Measurements from ENCODE around the gene BCKDHA. TPM values are rescaled to one million over a fixed set of nuclear protein-coding genes. Genes with fewer than 3 reads are reported as not detected.
A peak's percentile ranks its signal among the peaks of the same experiment; 100 is the strongest.

The BCKDHA gene
- total and polyA plus RNA-seq, 9 of the 15 experiments (the other 6 are each of a cell fraction or from before 2014, with no cell fraction given) = 4.5 to 52.5 (median 14.1) TPM

DNA sequence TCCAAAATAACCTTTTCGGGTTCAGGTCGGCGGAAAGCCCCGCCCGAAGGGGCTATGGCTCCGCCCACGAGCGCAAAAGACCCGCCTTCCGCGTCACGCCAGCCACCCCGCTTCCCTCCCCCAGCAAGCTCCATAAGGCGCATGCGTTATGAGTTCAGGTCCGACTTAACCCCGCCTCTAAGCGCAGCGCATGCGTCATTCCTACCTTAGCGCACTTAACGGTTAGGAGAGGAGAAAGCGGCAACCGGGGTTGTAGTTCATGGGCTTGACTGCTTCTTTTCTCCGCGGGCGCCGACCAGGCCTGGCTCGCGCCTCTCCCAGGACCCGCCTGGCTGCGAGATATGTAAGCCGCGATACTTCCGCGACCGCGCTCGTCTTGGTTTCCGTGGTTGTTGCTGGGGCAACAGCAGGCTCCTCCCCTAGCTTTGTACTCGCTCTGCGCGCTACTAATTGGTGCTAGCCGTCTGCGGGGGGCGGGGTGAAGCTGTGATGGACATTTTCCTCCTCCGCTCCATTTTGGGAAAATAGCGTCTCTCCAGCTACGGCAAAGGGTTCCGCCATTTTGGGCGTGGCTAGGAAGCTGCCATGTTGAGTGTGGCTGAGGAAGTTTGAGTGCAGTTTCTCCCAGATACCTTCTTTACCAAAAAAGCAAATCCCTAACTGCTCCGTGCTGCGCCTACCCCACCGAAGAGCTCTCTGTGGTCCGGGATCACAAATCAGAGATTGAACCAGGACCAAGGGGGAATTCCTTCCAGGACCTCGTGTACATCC, 33.7 kb upstream of the BCKDHA start, which contains the start of gene B9D2 (continued):
- peak; percentile 81 for TF ChIP-seq NR2C1 (IDR thresholded peaks at IDR 0.05)
- TF ChIP-seq NR2C1 (tag; IDR thresholded peaks at IDR 0.05) = 0 out of 2 replicates have a peak, but pooled peaks have one; percentile 29
- no peak for TF ChIP-seq SMARCA4 (IDR thresholded peaks at IDR 0.05)
- TF ChIP-seq ZNF23 (CRISPR knock-in tag; IDR thresholded peaks at IDR 0.05) = no peak
- TF ChIP-seq SP2 (IDR thresholded peaks at IDR 0.05; ENCODE audit: extremely low read depth, low read depth, low read length, poor library complexity, severe bottlenecking) = peak; percentile 56
- TF ChIP-seq, protein P1, sequence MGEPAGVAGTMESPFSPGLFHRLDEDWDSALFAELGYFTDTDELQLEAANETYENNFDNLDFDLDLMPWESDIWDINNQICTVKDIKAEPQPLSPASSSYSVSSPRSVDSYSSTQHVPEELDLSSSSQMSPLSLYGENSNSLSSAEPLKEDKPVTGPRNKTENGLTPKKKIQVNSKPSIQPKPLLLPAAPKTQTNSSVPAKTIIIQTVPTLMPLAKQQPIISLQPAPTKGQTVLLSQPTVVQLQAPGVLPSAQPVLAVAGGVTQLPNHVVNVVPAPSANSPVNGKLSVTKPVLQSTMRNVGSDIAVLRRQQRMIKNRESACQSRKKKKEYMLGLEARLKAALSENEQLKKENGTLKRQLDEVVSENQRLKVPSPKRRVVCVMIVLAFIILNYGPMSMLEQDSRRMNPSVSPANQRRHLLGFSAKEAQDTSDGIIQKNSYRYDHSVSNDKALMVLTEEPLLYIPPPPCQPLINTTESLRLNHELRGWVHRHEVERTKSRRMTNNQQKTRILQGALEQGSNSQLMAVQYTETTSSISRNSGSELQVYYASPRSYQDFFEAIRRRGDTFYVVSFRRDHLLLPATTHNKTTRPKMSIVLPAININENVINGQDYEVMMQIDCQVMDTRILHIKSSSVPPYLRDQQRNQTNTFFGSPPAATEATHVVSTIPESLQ (CRISPR knock-in tag; IDR thresholded peaks at IDR 0.05) = no peak
- TF ChIP-seq ZNF668 (CRISPR knock-in tag; IDR thresholded peaks at IDR 0.05) = no peak
- no peak for TF ChIP-seq DPF2 (IDR thresholded peaks at IDR 0.05)
- no peak for TF ChIP-seq CCAR2 (IDR thresholded peaks at IDR 0.05; ENCODE audit: low read depth, low read length)
- TF ChIP-seq ZNF274 (IDR thresholded peaks at IDR 0.05; ENCODE audit: borderline replicate concordance, low read depth, low read length) = no peak
- TF ChIP-seq RBM17 (IDR thresholded peaks at IDR 0.05; ENCODE audit: borderline replicate concordance, low read depth, low read length) = no peak
- TF ChIP-seq PHF21A (IDR thresholded peaks at IDR 0.05; ENCODE audit: borderline replicate concordance, low read depth) = no peak
- TF ChIP-seq, protein P2, sequence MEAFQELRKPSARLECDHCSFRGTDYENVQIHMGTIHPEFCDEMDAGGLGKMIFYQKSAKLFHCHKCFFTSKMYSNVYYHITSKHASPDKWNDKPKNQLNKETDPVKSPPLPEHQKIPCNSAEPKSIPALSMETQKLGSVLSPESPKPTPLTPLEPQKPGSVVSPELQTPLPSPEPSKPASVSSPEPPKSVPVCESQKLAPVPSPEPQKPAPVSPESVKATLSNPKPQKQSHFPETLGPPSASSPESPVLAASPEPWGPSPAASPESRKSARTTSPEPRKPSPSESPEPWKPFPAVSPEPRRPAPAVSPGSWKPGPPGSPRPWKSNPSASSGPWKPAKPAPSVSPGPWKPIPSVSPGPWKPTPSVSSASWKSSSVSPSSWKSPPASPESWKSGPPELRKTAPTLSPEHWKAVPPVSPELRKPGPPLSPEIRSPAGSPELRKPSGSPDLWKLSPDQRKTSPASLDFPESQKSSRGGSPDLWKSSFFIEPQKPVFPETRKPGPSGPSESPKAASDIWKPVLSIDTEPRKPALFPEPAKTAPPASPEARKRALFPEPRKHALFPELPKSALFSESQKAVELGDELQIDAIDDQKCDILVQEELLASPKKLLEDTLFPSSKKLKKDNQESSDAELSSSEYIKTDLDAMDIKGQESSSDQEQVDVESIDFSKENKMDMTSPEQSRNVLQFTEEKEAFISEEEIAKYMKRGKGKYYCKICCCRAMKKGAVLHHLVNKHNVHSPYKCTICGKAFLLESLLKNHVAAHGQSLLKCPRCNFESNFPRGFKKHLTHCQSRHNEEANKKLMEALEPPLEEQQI (IDR thresholded peaks at IDR 0.05) = no peak
- TF ChIP-seq FOXK1 (CRISPR knock-in tag; IDR thresholded peaks at IDR 0.05; ENCODE audit: borderline replicate concordance) = no peak
- no peak for TF ChIP-seq ZNF217 (CRISPR knock-in tag; IDR thresholded peaks at IDR 0.05)
- TF ChIP-seq NEUROD1 (IDR thresholded peaks at IDR 0.05; ENCODE audit: borderline replicate concordance, low read depth, low read length, partially characterized antibody) = peak; percentile 25
- TF ChIP-seq SP1 (CRISPR knock-in tag; IDR thresholded peaks at IDR 0.05) = peak; percentile 87
- no peak for TF ChIP-seq FOSL1 (tag; conservative IDR thresholded peaks at IDR 0.05)
- no peak for TF ChIP-seq MTA2 (IDR thresholded peaks at IDR 0.05; ENCODE audit: low read depth)
- TF ChIP-seq, protein P3, sequence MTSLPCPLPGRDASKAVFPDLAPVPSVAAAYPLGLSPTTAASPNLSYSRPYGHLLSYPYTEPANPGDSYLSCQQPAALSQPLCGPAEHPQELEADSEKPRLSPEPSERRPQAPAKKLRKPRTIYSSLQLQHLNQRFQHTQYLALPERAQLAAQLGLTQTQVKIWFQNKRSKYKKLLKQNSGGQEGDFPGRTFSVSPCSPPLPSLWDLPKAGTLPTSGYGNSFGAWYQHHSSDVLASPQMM (CRISPR knock-in tag; IDR thresholded peaks at IDR 0.05) = no peak
- TF ChIP-seq, protein P4, sequence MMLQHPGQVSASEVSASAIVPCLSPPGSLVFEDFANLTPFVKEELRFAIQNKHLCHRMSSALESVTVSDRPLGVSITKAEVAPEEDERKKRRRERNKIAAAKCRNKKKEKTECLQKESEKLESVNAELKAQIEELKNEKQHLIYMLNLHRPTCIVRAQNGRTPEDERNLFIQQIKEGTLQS (IDR thresholded peaks at IDR 0.05) = 0 out of 2 replicates have a peak, but pooled peaks have one; percentile 12
- TF ChIP-seq, protein P4 (CRISPR knock-in tag; conservative IDR thresholded peaks at IDR 0.05) = 0 out of 2 replicates have a peak, but pooled peaks have one; percentile 72
- no peak for TF ChIP-seq PHB (CRISPR knock-in tag; IDR thresholded peaks at IDR 0.05)
- TF ChIP-seq THRAP3 (IDR thresholded peaks at IDR 0.05; ENCODE audit: borderline replicate concordance) = no peak

Data from K562 (cell line).